DMS 273 treated with DMSO at 0.1 percent for 48 hours (cell line): ENCODE data around the gene SERAC1.
"Not testable (repeated sequence)": the region's sequence is repeated elsewhere in the genome, so short reads cannot be mapped to it uniquely, and the experiment has no call there.

ENCODE experiments used
- DNase-seq: peaks from one replicate; lab custom pipeline; 2025; lab: John Stamatoyannopoulos, UW

SERAC1 gene

GRCh38 chr6:158174514-158174913 is 6.5 kb upstream of the SERAC1 start:
- no peak for DNase-seq

- DNase-seq = no peak
Measured at GRCh38 chr6:158174024-158174423, 6.0 kb upstream of the SERAC1 start.

- no peak for DNase-seq
Measured at GRCh38 chr6:158172001-158172400, 3.9 kb upstream of the SERAC1 start.

- DNase-seq = no peak
Measured at GRCh38 chr6:158170656-158171081, 2.6 kb upstream of the SERAC1 start.

- DNase-seq = not testable (repeated sequence)
Measured at GRCh38 chr6:158169634-158170033, 1.6 kb upstream of the SERAC1 start.

- DNase-seq = no peak
Measured at GRCh38 chr6:158165919-158166416, 2.1 kb downstream of the SERAC1 start.

GRCh38 chr6:158164579-158165170 is 3.4 kb downstream of the SERAC1 start:
- no peak for DNase-seq

- no peak for DNase-seq
Measured at GRCh38 chr6:158161566-158162254, 6.4 kb downstream of the SERAC1 start.

GRCh38 chr6:158160932-158161539 is 7.0 kb downstream of the SERAC1 start:
- no peak for DNase-seq

- DNase-seq = no peak
Measured at GRCh38 chr6:158158748-158159147, 9.3 kb downstream of the SERAC1 start.

- no peak for DNase-seq
Measured at GRCh38 chr6:158158123-158158522, 9.9 kb downstream of the SERAC1 start.

- DNase-seq = no peak
Measured at GRCh38 chr6:158157064-158157764, 10.8 kb downstream of the SERAC1 start.

- DNase-seq = no peak
Measured at GRCh38 chr6:158154816-158155215, 13.2 kb downstream of the SERAC1 start.

- DNase-seq = no peak
Measured at GRCh38 chr6:158153576-158153975, 14.5 kb downstream of the SERAC1 start.

- DNase-seq = no peak
Measured at GRCh38 chr6:158152659-158153058, 15.4 kb downstream of the SERAC1 start.

- DNase-seq = not testable (repeated sequence)
Measured at GRCh38 chr6:158152025-158152424, 16.0 kb downstream of the SERAC1 start.

GRCh38 chr6:158150701-158151100 is 17.4 kb downstream of the SERAC1 start:
- DNase-seq = no peak

GRCh38 chr6:158149641-158150040 is 18.4 kb downstream of the SERAC1 start:
- DNase-seq = peak; percentile 64

- DNase-seq = no peak
Measured at GRCh38 chr6:158143700-158144099, 24.4 kb downstream of the SERAC1 start.

GRCh38 chr6:158142789-158143188 is 25.3 kb downstream of the SERAC1 start:
- DNase-seq = no peak

- DNase-seq = peak; percentile 9
Measured at GRCh38 chr6:158131926-158132325, 36.1 kb downstream of the SERAC1 start.

GRCh38 chr6:158125271-158125670 is 42.8 kb downstream of the SERAC1 start:
- DNase-seq = no peak

GRCh38 chr6:158124288-158124687 is 43.8 kb downstream of the SERAC1 start:
- no peak for DNase-seq
